ENCODE results near the gene ZFP2. TPM values are rescaled to one million over a fixed set of nuclear protein-coding genes. Genes with fewer than 3 reads are reported as not detected.
"Not testable (repeated sequence)": the region's sequence is repeated elsewhere in the genome, so short reads cannot be mapped to it uniquely, and the experiment has no call there.

Gene ZFP2
- total and polyA plus RNA-seq, 2 of the 13 experiments (the other 11 are each of a cell fraction or from before 2014, with no cell fraction given): 0.27 to 0.42 TPM

- WGBS (ENCODE audit: low lambda C conversion rate): 97% methylated on average over 1 of the region's 1 CpG
- in situ Hi-C loops (cut with HindIII; ENCODE audit: extremely low pct_ligation_motif_present, low pct_unique_long_range_greater_than_20kb) (no loop called here), intact Hi-C loops (cut with micrococcal nuclease; ENCODE audit: unreplicated experiment) (no loop called here)
- Histone ChIP-seq H3K4me3 (replicated peaks in 1 of 3; ENCODE audit: insufficient read depth in 1 of 3, low read depth in 2 of 3, low read length in 3 of 3) (no peak overlapping the region), H3K36me3 (replicated peaks in 1 of 2; ENCODE audit: control insufficient read depth in 1 of 2, insufficient read depth in 2 of 2, low read length in 2 of 2) (peaks cover 20 to 74% of the 10 kb centered on the region in 2 experiments), H3K27ac (ENCODE audit: extremely low read length, insufficient read depth, low read length) (no peak overlapping the region), H2AFZ (ENCODE audit: low read length) (no peak overlapping the region), H3K4me2 (ENCODE audit: low read depth, low read length) (no peak overlapping the region), H3K9ac (ENCODE audit: insufficient read depth, low read depth, low read length) (no peak overlapping the region), H4K20me1 (ENCODE audit: insufficient read depth, low read length) (no peaks in the 10 kb centered on the region), H3K4me1 (ENCODE audit: insufficient read depth, low read length) (no peaks in the 10 kb centered on the region), H3K27me3 (ENCODE audit: control insufficient read depth in 1 of 2, insufficient read depth in 2 of 2, low read length in 2 of 2) (no peaks in the 10 kb centered on the region), H3K9me3 (ENCODE audit: low read length) (peaks cover 46% of the 10 kb centered on the region), H3K79me2 (ENCODE audit: insufficient read depth, low read length) (no peaks in the 10 kb centered on the region)
- no peak for DNase-seq (ENCODE audit: low spot score)
- TF ChIP-seq NFE2L2 (IDR thresholded peaks at IDR 0.05; ENCODE audit: low read length) (peak; percentile 88), MAFK (conservative IDR thresholded peaks at IDR 0.05 in 1 of 2, IDR thresholded peaks at IDR 0.05 in 1 of 2; ENCODE audit: low read length in 2 of 2) (peak; percentile 40 to 69), ZNF101 (CRISPR knock-in tag; IDR thresholded peaks at IDR 0.05; ENCODE audit: borderline replicate concordance, low read depth) (no peak), MAFF (IDR thresholded peaks at IDR 0.05; ENCODE audit: low read depth, low read length) (peak; percentile 36; the same call in 1 of the 2 replicates)
- ChIA-PET POLR2A (no interaction called here), CTCF (ENCODE audit: low intra/inter-chr PET ratio, low total read pairs) (no interaction called here)
- no TSS peak for BruUV-seq (replicated peaks)
- no peak for ATAC-seq
- FAIRE-seq: no peak
These were observed 23.4 kb upstream of the ZFP2 start for GRCh38 chr5:178872302-178872701.

GRCh38 chr5:178883115-178883694 is 12.5 kb upstream of the ZFP2 start:
- H3K4me2 ChIP-seq (ENCODE audit: low read depth, low read length); H2AFZ ChIP-seq (ENCODE audit: low read length); H3K9ac ChIP-seq (ENCODE audit: insufficient read depth, low read depth, low read length); FAIRE-seq; CTCF ChIA-PET (ENCODE audit: low intra/inter-chr PET ratio, low total read pairs); H3K27me3 ChIP-seq (ENCODE audit: control insufficient read depth in 1 of 2, insufficient read depth in 2 of 2, low read length in 2 of 2); H3K4me3 ChIP-seq (replicated peaks in 1 of 3; ENCODE audit: insufficient read depth in 1 of 3, low read depth in 2 of 3, low read length in 3 of 3); POLR2A ChIA-PET; in situ Hi-C loops (cut with HindIII; ENCODE audit: extremely low pct_ligation_motif_present, low pct_unique_long_range_greater_than_20kb); H3K27ac ChIP-seq (ENCODE audit: extremely low read length, insufficient read depth, low read length); H4K20me1 ChIP-seq (ENCODE audit: insufficient read depth, low read length); ATAC-seq; DNase-seq (ENCODE audit: low spot score); H3K4me1 ChIP-seq (ENCODE audit: insufficient read depth, low read length); intact Hi-C loops (cut with micrococcal nuclease; ENCODE audit: unreplicated experiment); H3K79me2 ChIP-seq (ENCODE audit: insufficient read depth, low read length): not testable (repeated sequence)
- 90% methylated on average over 4 of the region's 4 CpGs for WGBS (ENCODE audit: low lambda C conversion rate)
- TSS peak; percentile 43 for BruUV-seq (replicated peaks)
- Histone ChIP-seq H3K9me3 (ENCODE audit: low read length) (peaks cover 87% of the 10 kb centered on the region), H3K36me3 (replicated peaks in 1 of 2; ENCODE audit: control insufficient read depth in 1 of 2, insufficient read depth in 2 of 2, low read length in 2 of 2) (peaks cover 5 to 57% of the 10 kb centered on the region in 2 experiments; a peak in 4 of 5 replicates)
